Fibroblast of lung (primary cell): ENCODE data around the gene SMIM20.

Source experiments
- EZH2 ChIP-seq: IDR thresholded peaks from 2 replicates; pipeline ENCODE4 v1.5.1; 2012; ENCODE audit warnings: low read length, control low read depth, mild to moderate bottlenecking; ENCODE audit errors: missing control alignments
- TF ChIP-seq, protein P1 (sequence below), 2 donors: IDR thresholded peaks in 1 of 2; conservative IDR thresholded peaks in 1 of 2; 1 replicate in 1 of 2; 2 replicates in 1 of 2; pipeline ENCODE4 v1.5.1; 2011 to 2012; ENCODE audit warnings: low read length in 2 of 2, control low read depth in 1 of 2, inconsistent platforms in 1 of 2, low read depth in 1 of 2, mild to moderate bottlenecking in 1 of 2

GRCh38 chr4:25915353-25915705, 1.3 kb downstream of the SMIM20 start:
- TF ChIP-seq, protein P1, sequence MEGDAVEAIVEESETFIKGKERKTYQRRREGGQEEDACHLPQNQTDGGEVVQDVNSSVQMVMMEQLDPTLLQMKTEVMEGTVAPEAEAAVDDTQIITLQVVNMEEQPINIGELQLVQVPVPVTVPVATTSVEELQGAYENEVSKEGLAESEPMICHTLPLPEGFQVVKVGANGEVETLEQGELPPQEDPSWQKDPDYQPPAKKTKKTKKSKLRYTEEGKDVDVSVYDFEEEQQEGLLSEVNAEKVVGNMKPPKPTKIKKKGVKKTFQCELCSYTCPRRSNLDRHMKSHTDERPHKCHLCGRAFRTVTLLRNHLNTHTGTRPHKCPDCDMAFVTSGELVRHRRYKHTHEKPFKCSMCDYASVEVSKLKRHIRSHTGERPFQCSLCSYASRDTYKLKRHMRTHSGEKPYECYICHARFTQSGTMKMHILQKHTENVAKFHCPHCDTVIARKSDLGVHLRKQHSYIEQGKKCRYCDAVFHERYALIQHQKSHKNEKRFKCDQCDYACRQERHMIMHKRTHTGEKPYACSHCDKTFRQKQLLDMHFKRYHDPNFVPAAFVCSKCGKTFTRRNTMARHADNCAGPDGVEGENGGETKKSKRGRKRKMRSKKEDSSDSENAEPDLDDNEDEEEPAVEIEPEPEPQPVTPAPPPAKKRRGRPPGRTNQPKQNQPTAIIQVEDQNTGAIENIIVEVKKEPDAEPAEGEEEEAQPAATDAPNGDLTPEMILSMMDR (conservative IDR thresholded peaks at IDR 0.05 in 1 of 2, IDR thresholded peaks at IDR 0.05 in 1 of 2; ENCODE audit: low read depth in 1 of 2, low read length in 2 of 2): no peak
- TF ChIP-seq EZH2: no peak
